ES-I3 (cell line): Measurements from ENCODE around the gene TRPM2.

Experiments used
- H3K36me3 ChIP-seq: 2 replicates; pipeline ENCODE4 v1.6.1; 2013; ENCODE audit warnings: mild to moderate bottlenecking, low read length, control low read depth, moderate library complexity; ENCODE audit not compliant: insufficient read depth
- H3K4me1 ChIP-seq: 2 replicates; pipeline ENCODE4 v1.6.1; 2013; ENCODE audit warnings: mild to moderate bottlenecking, control low read depth, low read length; ENCODE audit not compliant: insufficient read depth
- H3K9ac ChIP-seq: 2 replicates; pipeline ENCODE4 v1.6.1; 2013; ENCODE audit warnings: low read depth, mild to moderate bottlenecking, low read length, moderate library complexity
- H3K9me3 ChIP-seq: 2 replicates; pipeline ENCODE4 v1.6.1; 2013; ENCODE audit warnings: mild to moderate bottlenecking, low read length, moderate library complexity; ENCODE audit not compliant: control insufficient read depth, insufficient read depth

TRPM2 gene

DNA sequence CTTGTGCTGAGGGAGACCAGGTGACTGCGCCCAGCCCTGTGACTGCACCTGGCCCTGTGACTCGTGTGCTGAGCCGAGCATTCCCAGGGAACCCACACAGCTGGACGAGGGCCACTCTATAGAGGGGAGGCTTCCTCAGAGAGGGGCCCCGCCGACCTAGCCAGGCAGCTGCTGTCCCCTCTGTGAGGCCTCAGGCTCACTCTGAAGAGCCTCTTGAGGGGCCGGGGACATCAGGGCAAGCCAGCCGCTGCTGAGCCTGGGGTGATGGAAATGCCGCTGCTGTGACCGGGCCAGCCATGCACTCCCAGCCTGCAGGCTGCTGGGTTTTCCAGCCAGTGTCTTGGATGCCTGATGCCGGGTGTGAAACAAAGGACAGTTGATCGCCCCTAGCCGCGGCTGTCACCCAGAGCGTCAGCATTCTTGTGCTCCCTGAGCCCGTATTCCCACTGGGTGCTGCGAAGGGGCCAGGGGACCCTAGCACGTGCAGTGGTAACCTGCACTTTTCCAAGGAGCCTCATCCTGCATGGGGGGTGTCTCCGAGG, 36.1 kb upstream of the TRPM2 start:
- H3K4me1 ChIP-seq: no peaks in the 10 kb centered on the region
- H3K9ac ChIP-seq: no peak overlapping the region
- no peaks in the 10 kb centered on the region for H3K36me3 ChIP-seq
- H3K9me3 ChIP-seq: no peaks in the 10 kb centered on the region

DNA sequence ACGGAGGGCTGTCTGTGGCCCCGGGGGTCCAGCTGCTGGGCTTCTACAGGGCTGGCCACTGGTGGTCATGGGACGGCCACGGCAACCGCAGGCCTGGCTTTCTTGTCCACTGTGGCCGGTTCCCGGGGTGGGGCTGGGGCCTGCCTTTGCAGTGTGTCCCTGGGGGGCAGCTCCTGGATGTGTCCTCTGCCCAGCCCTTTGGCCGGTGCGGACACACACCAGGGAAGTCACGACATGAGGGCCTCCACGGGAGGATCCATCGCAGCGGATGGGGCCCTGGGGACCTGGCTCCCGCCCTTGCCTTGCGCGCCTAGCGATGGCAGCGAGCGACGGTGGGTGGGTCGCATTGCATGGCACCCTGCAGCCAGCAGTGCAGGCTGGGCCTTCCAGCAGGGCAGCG, 35.5 kb upstream of the TRPM2 start:
- H3K36me3 ChIP-seq: no peaks in the 10 kb centered on the region
- H3K9ac ChIP-seq: no peak overlapping the region
- H3K9me3 ChIP-seq: no peaks in the 10 kb centered on the region
- no peaks in the 10 kb centered on the region for H3K4me1 ChIP-seq

DNA sequence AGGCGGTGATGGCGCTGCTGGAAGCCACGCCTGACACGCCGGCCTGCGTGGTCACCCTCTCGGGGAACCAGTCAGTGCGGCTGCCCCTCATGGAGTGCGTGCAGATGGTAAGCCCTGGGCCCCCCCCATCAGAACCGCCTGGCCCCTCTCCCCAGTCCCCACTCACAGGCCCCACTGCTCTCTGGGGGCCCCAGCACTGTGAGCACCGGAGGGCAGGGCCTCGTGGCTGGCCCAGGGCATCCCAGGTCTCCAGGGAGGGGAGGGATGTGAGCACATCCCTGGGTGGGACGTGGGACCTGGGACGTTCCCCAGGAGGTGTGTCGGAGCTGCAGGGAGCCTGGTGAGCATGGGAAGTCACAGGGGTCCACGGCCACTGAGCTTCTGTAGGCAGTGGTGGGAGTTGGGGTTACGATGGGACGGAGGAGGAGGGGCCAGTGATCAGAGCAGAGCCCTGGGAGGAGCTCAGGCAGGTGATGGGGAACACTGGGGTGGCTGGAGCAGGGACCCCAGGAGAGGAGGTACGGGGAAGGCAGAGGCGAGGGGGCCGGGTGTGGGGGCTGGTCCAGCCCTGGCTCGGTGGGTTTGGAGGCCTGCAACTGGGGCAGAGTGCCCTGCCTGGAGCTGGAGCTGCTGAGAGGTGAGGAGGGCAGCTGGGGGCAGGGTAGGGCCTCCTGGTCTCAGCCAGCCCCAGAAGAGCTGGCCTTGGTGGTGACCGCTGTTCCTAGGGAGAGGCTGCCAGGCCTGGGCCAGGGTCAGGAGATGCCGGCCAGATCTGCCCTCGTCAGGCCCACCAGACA, 34.7 kb upstream of the TRPM2 start:
- Histone ChIP-seq H3K9ac (no peak overlapping the region), H3K9me3 (no peaks in the 10 kb centered on the region), H3K4me1 (no peaks in the 10 kb centered on the region), H3K36me3 (no peaks in the 10 kb centered on the region)

DNA sequence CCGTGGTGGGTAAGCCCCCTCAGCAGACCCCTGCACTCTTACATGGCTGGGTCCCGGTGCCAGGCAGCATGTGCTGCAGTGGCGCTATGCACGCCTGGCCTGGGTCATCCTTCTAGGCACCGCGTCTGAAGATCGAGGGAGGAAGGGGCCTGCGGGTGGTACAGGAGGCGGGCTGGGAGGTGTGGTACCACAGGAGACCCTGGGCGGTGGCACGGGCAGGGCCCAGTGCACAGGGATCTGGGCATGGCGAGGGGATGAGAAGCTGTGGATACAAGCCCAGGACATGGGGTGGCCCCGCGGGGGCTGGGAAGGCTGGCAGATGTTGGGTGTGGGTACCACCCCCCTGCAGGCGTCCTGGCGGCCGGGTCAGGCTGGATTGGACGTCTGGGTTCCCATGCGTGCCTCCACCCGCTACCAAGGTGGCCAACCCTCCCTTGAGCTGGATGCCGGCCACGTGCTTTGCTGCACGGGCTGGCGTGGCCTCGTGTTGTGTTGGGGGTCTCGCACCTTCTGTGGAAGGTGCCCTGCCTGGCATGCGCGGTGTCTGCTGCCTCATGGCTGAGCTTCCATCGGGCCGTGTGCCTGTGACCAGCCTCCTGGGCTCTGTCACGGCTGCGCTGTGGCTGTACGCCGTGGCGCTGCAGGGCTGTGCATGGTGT, 33.9 kb upstream of the TRPM2 start:
- no peak overlapping the region for H3K9ac ChIP-seq
- no peaks in the 10 kb centered on the region for H3K9me3 ChIP-seq
- H3K36me3 ChIP-seq: peaks cover 4% of the 10 kb centered on the region; the same call in 1 of the 2 replicates
- H3K4me1 ChIP-seq: no peaks in the 10 kb centered on the region

DNA sequence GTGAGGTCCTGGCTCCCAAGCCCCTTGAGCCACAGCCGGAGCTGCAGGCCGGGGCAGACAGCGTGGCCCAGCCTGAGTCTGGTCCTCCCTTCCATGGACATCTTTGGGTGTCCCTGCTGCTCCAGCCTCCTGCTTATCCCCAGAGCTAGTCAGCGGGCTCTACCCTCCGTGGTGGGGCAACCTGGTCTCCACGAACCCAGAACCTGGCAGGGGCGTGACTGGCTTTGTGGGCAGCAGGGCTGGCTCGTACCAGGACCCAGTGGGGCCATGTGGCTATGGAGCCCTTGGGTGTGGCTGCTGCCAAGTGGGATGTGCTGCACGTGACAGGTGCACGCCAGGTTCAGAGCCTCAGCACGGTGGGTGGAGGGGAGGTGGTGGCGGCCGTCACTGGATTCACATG, 32.6 kb upstream of the TRPM2 start:
- Histone ChIP-seq H3K4me1 (no peaks in the 10 kb centered on the region), H3K9ac (no peak overlapping the region), H3K36me3 (peaks cover 4% of the 10 kb centered on the region; the same call in 1 of the 2 replicates), H3K9me3 (no peaks in the 10 kb centered on the region)

DNA sequence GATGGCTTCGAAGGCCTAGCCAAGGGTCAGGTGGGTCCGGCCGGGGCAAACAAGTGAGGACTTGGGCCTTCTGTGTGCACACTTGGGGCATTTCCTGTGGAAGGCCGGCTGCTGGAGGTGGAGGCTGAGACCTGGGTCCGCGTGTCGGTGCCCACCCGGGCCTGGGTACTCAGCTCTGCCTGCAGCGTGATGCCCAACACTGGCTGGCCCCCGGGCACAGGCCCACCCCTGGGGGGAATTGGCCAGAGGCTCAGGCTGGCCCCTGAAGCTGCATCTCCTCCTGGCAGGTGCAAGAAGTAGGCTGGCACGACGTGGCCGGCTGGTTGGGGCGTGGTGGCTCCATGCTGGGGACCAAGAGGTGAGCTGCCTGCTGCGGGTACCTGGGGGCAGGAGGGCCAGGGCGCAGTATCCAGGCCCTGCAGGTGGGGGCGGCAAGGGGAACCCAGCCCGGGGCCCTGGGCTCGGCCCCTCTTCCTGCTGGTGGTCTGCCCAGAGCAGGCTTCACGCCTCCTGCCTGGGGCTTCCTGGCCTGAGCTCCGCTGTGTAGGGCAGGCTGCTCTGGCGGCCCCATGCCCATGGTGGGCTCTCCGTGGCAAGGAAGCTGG, 31.5 kb upstream of the TRPM2 start:
- peaks cover 4% of the 10 kb centered on the region; the same call in 1 of the 2 replicates for H3K36me3 ChIP-seq

DNA sequence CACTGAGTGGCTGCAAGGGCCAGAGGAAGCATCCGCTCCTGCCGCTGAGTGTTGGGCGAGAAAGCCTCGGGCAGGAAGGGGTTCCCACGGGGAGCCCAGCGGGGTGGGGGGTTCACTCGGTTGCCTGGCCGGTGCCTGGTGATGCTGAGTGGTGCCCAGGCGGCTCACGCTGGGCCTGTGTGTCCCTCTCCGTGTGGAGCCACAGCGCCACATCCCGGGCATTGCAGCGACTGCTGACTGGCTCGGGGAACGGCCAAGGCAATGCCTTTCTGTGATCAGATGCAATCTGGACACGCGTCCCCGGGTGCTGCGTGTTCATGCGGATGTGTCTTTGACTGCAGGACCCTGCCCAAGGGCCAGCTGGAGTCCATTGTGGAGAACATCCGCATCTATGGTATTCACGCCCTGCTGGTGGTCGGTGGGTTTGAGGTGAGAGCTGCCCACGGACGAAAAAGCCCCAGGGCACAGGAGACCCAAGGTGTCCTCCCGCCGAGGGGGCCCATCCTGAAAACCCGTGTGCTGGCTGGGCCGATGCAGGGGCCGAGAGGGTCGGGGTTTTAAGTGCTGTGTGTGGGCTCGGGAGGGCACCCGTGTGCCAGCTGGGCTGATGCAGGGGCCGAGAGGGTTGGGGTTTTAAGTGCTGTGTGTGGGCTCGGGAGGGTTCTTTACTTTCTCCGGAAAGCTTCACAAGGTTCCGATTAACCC, 30.6 kb upstream of the TRPM2 start:
- Histone ChIP-seq H3K4me1 (no peaks in the 10 kb centered on the region), H3K36me3 (peaks cover 4% of the 10 kb centered on the region; the same call in 1 of the 2 replicates), H3K9me3 (no peaks in the 10 kb centered on the region), H3K9ac (no peak overlapping the region)

More for the DNA sequence above, 31.5 kb upstream of the TRPM2 start:
- Histone ChIP-seq H3K9me3 (no peaks in the 10 kb centered on the region), H3K4me1 (no peaks in the 10 kb centered on the region), H3K9ac (no peak overlapping the region)

DNA sequence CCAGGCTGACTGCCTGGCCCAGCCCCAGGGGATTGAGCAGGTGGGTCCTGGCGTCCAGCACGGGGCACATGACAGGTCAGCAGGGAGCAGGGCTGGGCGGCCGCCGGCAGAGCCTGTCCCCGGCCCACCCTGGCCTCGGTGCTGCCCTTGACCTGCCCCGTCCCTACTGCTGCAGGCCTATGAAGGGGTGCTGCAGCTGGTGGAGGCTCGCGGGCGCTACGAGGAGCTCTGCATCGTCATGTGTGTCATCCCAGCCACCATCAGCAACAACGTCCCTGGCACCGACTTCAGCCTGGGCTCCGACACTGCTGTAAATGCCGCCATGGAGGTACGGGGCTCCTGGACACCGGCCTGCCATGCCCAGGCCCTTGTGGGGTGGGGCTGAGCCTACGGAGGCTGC, 29.8 kb upstream of the TRPM2 start:
- H3K4me1 ChIP-seq: no peaks in the 10 kb centered on the region
- no peaks in the 10 kb centered on the region for H3K9me3 ChIP-seq
- peaks cover 4% of the 10 kb centered on the region; the same call in 1 of the 2 replicates for H3K36me3 ChIP-seq
- H3K9ac ChIP-seq: no peak overlapping the region

DNA sequence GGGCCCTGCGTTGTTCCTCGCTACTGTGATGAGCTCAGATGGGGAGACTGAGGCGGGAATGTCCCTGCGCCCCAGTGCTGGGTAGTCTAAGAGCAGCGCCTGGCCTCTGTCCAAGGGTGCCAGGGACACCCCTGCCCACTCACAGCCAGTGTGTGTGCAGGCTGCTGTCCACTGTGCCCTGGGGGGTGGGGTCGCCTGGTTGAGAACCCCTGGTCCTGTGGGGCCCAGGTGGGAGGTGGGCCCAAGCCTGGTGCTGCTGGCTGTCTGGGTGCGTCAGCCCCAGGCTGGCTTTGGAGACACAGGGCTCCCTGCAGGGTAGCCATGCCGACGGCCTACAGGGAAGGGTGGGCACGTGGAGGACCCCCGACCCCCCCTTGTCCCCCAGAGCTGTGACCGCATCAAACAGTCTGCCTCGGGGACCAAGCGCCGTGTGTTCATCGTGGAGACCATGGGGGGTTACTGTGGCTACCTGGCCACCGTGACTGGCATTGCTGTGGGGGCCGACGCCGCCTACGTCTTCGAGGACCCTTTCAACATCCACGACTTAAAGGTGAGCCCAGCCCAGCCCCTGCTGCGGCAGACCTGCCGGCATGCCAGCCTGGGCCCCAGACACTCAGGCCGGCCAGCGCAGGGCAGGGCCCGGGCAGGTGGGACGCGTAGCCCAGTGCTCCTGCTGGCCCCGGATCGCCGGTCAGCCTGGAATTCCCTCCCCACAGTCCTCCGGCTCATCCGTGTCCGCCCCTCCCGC, 29.1 kb upstream of the TRPM2 start:
- Histone ChIP-seq H3K4me1 (no peaks in the 10 kb centered on the region), H3K9me3 (no peaks in the 10 kb centered on the region), H3K36me3 (peaks cover 4% of the 10 kb centered on the region; the same call in 1 of the 2 replicates), H3K9ac (no peak overlapping the region)

DNA sequence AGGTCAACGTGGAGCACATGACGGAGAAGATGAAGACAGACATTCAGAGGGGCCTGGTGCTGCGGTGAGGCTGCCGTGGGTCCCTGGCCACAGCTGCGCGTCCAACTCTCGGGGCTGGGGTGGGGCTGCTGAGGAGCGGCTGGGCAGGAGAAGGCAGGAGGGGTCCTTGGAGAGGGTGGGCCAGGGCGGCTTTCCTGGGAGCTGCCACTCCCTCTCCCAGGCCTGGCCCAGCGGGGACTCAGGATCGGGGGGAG, 28.6 kb upstream of the TRPM2 start:
- H3K9me3 ChIP-seq: no peaks in the 10 kb centered on the region
- no peak overlapping the region for H3K9ac ChIP-seq
- H3K4me1 ChIP-seq: no peaks in the 10 kb centered on the region
- H3K36me3 ChIP-seq: peaks cover 4% of the 10 kb centered on the region; the same call in 1 of the 2 replicates

DNA sequence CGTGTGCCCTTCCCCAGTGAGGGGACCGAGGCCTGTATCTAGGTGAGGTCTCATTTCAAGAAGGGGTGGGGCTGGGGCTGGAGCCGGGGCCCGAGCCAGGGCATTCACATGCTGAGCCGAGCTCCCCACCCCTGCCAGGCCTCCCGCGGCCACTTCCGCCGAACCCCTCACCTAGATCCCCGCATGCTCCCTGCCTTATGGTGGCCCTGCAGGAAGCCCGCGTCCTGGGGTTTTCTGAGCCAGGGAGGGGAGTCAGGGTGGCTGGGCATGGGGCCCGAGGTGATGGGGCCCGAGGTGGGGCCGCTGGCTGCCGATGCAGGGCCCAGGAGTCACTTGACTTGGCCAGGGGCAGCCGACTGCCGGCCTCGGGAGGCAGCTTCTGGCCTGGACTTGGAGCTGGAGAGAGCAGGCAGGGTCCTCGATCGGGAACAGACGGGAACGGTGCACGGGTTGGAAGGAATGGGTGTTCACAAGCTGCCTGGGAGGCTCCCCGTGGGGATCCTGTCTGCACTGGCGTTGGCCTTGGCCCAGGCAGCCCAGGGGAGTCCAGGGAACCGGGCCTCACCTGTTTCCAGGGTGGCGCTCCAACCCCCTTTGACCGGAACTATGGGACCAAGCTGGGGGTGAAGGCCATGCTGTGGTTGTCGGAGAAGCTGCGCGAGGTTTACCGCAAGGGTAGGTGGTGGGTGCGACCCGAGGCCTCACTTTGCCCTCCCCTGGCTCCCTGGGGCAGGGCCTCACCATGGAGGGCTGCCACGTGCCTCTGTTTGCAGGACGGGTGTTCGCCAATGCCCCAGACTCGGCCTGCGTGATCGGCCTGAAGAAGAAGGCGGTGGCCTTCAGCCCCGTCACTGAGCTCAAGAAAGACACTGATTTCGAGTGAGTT, 27.8 kb upstream of the TRPM2 start:
- peaks cover 4% of the 10 kb centered on the region; the same call in 1 of the 2 replicates for H3K36me3 ChIP-seq

DNA sequence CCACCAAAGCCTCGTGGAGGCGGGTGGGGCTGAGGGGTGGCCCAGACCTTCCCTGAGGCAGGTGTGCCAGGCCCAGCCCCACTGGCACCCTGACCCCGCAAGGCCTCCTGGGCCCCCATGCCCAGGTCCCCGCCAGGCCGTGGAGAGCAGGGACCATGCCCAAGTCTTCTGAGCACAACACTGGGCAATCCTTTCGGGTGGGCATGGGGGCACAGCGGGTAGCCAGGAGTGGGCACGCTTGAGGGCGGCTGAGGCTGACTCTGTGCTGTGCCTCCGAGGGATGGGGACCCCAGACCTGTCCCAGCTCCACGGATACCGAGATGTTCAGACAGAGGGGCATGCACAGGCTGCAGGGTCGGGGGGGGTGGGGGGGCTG, 27.2 kb upstream of the TRPM2 start:
- peaks cover 4% of the 10 kb centered on the region; the same call in 1 of the 2 replicates for H3K36me3 ChIP-seq

More for the DNA sequence above, 27.8 kb upstream of the TRPM2 start:
- H3K9ac ChIP-seq: no peak overlapping the region
- H3K9me3 ChIP-seq: no peaks in the 10 kb centered on the region
- H3K4me1 ChIP-seq: no peaks in the 10 kb centered on the region

More for the DNA sequence above, 27.2 kb upstream of the TRPM2 start:
- H3K9ac ChIP-seq: no peak overlapping the region
- no peaks in the 10 kb centered on the region for H3K9me3 ChIP-seq
- H3K4me1 ChIP-seq: no peaks in the 10 kb centered on the region
